Right lobe of liver (tissue), 6 donors: Measurements from ENCODE around the gene ITPR2. TPM values are rescaled to one million over a fixed set of nuclear protein-coding genes. Genes with fewer than 3 reads are reported as not detected.

Experiments
- ATAC-seq, 4 donors: fragments of 200-7000 bp; cut with Tn5 transposase; one replicate each; pipeline ENCODE4 v1.9.1; 2020; ENCODE audit warnings: mild to moderate bottlenecking in 4 of 4, moderate library complexity in 4 of 4
- DNase-seq, 3 donors: peaks; one replicate each; pipeline ENCODE4 v3.0.0-alpha.2; 2020
- H3K27ac ChIP-seq, 3 donors: fragments of 200-600 bp; one replicate each; pipeline ENCODE4 v1.8.0; 2022
- H3K27me3 ChIP-seq, 2 donors: fragments of 200-600 bp; one replicate each; pipeline ENCODE4 v1.8.0; 2022
- H3K36me3 ChIP-seq, 4 donors: fragments of 200-600 bp; sonication (generic) in 1 of 4; one replicate each; pipeline versions ENCODE4 v1.5.1 to v1.8.0; 2017 to 2022; ENCODE audit warnings: control low read depth in 1 of 4
- H3K4me1 ChIP-seq, 4 donors: fragments of 200-600 bp; sonication (generic) in 1 of 4; one replicate each; pipeline versions ENCODE4 v1.5.1 to v1.8.0; 2017 to 2022; ENCODE audit warnings: control low read depth in 1 of 4
- H3K4me3 ChIP-seq, 3 donors: fragments of 200-600 bp; one replicate each; pipeline ENCODE4 v1.8.0; 2022
- H3K9me3 ChIP-seq, 4 donors: fragments of 200-600 bp; sonication (generic) in 1 of 4; one replicate each; pipeline versions ENCODE4 v1.5.1 to v1.8.0; 2017 to 2022; ENCODE audit warnings: control low read depth in 1 of 4
- CTCF ChIP-seq, 4 donors: fragments of 200-600 bp in 3 of 4; fragments of 450-650 bp in 1 of 4; IDR thresholded peaks; one replicate each; pipeline versions ENCODE4 v1.5.1 to v1.8.0; 2016 to 2022; ENCODE audit warnings: antibody characterized with exemption in 4 of 4, mild to moderate bottlenecking in 2 of 4
- POLR2A ChIP-seq: fragments of 450-650 bp; IDR thresholded peaks from one replicate; pipeline ENCODE4 v1.6.1; 2017; ENCODE audit warnings: antibody characterized with exemption, mild to moderate bottlenecking
- WGBS: methylation state at CpG from one replicate; pipeline ENCODE4 v1.1.6; 2018; ENCODE audit warnings: low coverage, low lambda C conversion rate; ENCODE audit not compliant: insufficient coverage; ENCODE audit errors: missing lambda C conversion rate; 5-methylcytosine and 5-hydroxymethylcytosine counted together
- intact Hi-C, 2 donors: fragments of 100-400 bp; cut with DNase I; formaldehyde crosslinking; loops; one replicate each; pipeline versions ENCODE4 v1.11.2 to v1.14.1; 2022
- total RNA-seq, 6 experiments: library from RNA; depleted of rRNA in 2 of 6; stranded (reverse); fragments of >200 nt in 2 of 6; fragmentation: NEBNext Ultra II Directional in 3 of 6; extraction: Animal tissue kit (Norgen Biotek cat#: 25700) in 3 of 6; gene quantifications; one replicate each; pipeline versions ENCODE4 v1.1.0 to v1.2.4, GENCODE V29; 2016 to 2023
- donor health status: DM: no; HTN: yes; CAD: no.
- donor health status: DM: no; HTN: no; CAD: no.
- donor health status: DM: no; HTN: no; CAD: no.
- donor health status: DM: no; HTN: yes; CAD: no.
- donor health status: DM: no; HTN: yes; CAD: no.

ITPR2 gene
- total RNA-seq, 6 experiments from 2014 or later: 39.3 to 114 (median 57.2) TPM

DNA sequence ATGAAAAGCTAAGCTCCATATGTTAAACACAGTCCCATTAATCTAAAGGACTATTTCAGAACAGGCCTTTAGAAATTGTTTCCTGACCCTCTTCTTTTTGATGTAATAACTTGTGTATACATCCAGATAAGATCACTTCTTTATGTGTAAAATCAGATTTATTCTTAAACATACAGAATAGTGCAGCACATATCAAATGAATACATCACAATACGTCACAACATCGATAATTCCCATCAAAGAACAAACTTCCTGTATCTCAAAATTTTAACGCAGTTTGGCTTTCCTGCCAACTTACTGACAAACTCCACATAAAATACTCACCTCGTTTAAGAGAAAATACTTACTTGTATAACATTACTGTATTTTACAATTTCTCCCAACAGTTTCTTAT lies 108.7 kb downstream of the ITPR2 start:
- WGBS: 75% methylated on average over 4 of the region's 4 CpGs
- intact Hi-C loops: no loop called here
- Histone ChIP-seq H3K27me3 (no peaks in the 10 kb centered on the region), H3K4me3 (no peak overlapping the region), H3K9me3 (no peaks in the 10 kb centered on the region), H3K27ac (no peak overlapping the region), H3K36me3 (no peaks in the 10 kb centered on the region), H3K4me1 (peaks cover 0 to 71% (median 2%) of the 10 kb centered on the region in 4 donors)
- TF ChIP-seq CTCF (IDR thresholded peaks at IDR 0.05) (no peak), POLR2A (no peak)
- DNase-seq (no peak), ATAC-seq (no peak)

GRCh38 chr12:26723379-26724308 lies 109.3 kb downstream of the ITPR2 start:
- 64% methylated on average over 8 of the region's 8 CpGs for WGBS
- no peak overlapping the region for H3K4me3 ChIP-seq
- H3K27me3 ChIP-seq: no peaks in the 10 kb centered on the region
- ATAC-seq: peak in 3 of 4 donors; percentile 11 to 42 (median 23)
- H3K27ac ChIP-seq: no peak overlapping the region
- DNase-seq: no peak
- TF ChIP-seq CTCF (IDR thresholded peaks at IDR 0.05) (no peak), POLR2A (no peak)
- peaks cover 0 to 64% (median 2%) of the 10 kb centered on the region in 4 donors for H3K4me1 ChIP-seq
- no peaks in the 10 kb centered on the region for H3K9me3 ChIP-seq
- H3K36me3 ChIP-seq: peaks cover 0 to 6% (median 0%) of the 10 kb centered on the region in 4 donors
- intact Hi-C loops: no loop called here

- intact Hi-C loops: no loop called here
- DNase-seq: no peak
- H3K27me3 ChIP-seq: no peaks in the 10 kb centered on the region
- no peaks in the 10 kb centered on the region for H3K9me3 ChIP-seq
- H3K36me3 ChIP-seq: peaks cover 0 to 6% (median 0%) of the 10 kb centered on the region in 4 donors
- ATAC-seq: peak; percentile 36 to 60 (median 40)
- peaks cover 0 to 46% (median under 1%) of the 10 kb centered on the region in 4 donors for H3K4me1 ChIP-seq
- TF ChIP-seq POLR2A (no peak), CTCF (IDR thresholded peaks at IDR 0.05) (no peak)
- no peak overlapping the region for H3K4me3 ChIP-seq
- no peak overlapping the region for H3K27ac ChIP-seq
- WGBS: 36% methylated on average over 2 of the region's 2 CpGs
Observed at GRCh38 chr12:26721800-26722199, 111.2 kb downstream of the ITPR2 start.

DNA sequence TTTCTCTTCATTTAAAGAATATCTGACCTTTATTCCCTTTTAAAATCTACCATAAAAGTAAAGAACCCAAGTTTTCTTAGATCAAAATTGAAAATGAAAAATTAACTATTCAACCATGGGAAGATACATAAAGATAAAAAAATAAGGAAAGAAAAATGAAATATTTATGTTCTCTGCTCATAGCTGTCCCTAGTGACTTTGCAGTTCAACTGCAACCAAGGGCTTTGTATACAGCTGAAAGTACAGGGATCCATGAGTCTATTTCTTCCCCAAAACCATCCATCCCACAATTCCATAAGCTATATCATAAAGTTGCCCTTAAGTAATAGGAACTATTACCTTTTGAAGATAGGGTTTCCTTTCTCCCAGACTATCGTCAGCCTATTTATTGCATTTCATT lies 113.1 kb downstream of the ITPR2 start:
- no peak for TF ChIP-seq CTCF (IDR thresholded peaks at IDR 0.05)
- TF ChIP-seq POLR2A: no peak
- no peak for ATAC-seq
- intact Hi-C loops: no loop called here
- Histone ChIP-seq H3K4me3 (no peak overlapping the region), H3K36me3 (peaks cover 0 to 20% (median 0%) of the 10 kb centered on the region in 4 donors), H3K27ac (no peak overlapping the region), H3K4me1 (peaks cover 0 to 28% (median 0%) of the 10 kb centered on the region in 4 donors), H3K27me3 (no peaks in the 10 kb centered on the region), H3K9me3 (no peaks in the 10 kb centered on the region)
- 70% methylated on average over 1 of the region's 1 CpG for WGBS
- no peak for DNase-seq
